ENCODE results near the gene CNTN4. TPM values are rescaled to one million over a fixed set of nuclear protein-coding genes. Genes with fewer than 3 reads are reported as not detected.

CNTN4 gene
- total and polyA plus RNA-seq, 2 experiments from 2014 or later, result 0.91 to 4.0 TPM

GRCh38 chr3:2153547-2153946 lies 54.9 kb downstream of the CNTN4 start:
- Histone ChIP-seq H3K9me2 (ENCODE audit: insufficient read depth) (no peaks in the 10 kb centered on the region), H4K20me1 (replicated peaks; ENCODE audit: insufficient read depth) (no peaks in the 10 kb centered on the region), H3F3A (replicated peaks; ENCODE audit: low read depth) (no peaks in the 10 kb centered on the region), H3K79me2 (replicated peaks; ENCODE audit: insufficient read depth) (no peaks in the 10 kb centered on the region), H3K4me3 (no peak overlapping the region), H2AFZ (no peak overlapping the region), H3K4me2 (no peak overlapping the region), H3K27ac (ENCODE audit: low read depth) (no peak overlapping the region), H3K36me3 (ENCODE audit: insufficient read depth) (no peaks in the 10 kb centered on the region), H3K4me1 (ENCODE audit: insufficient read depth) (no peaks in the 10 kb centered on the region), H3K27me3 (ENCODE audit: insufficient read depth) (no peaks in the 10 kb centered on the region)
- no peak overlapping the region for H3K27ac Mint-ChIP-seq
- TF ChIP-seq ETS1 (IDR thresholded peaks at IDR 0.05) (no peak), EZH2phosphoT487 (IDR thresholded peaks at IDR 0.05; ENCODE audit: unreplicated experiment) (no peak), JUNB (IDR thresholded peaks at IDR 0.05; ENCODE audit: unreplicated experiment) (no peak), REST (IDR thresholded peaks at IDR 0.05; ENCODE audit: unreplicated experiment) (no peak), ZNF331 (CRISPR knock-in tag; IDR thresholded peaks at IDR 0.05; ENCODE audit: low read depth) (no peak), POLR2AphosphoS5 (IDR thresholded peaks at IDR 0.05; ENCODE audit: low read depth) (no peak), STAT1 (IDR thresholded peaks at IDR 0.05; ENCODE audit: unreplicated experiment) (no peak), ZNF462 (CRISPR knock-in tag; IDR thresholded peaks at IDR 0.05) (no peak), CTCF (conservative IDR thresholded peaks at IDR 0.05; ENCODE audit: low read depth in 2 of 2) (no peak), ZNF114 (CRISPR knock-in tag; IDR thresholded peaks at IDR 0.05) (no peak), CREB1 (CRISPR knock-in tag; IDR thresholded peaks at IDR 0.05; ENCODE audit: low read depth) (no peak), NANOG (IDR thresholded peaks at IDR 0.05; ENCODE audit: borderline replicate concordance) (no peak), EZH2 (IDR thresholded peaks at IDR 0.05; ENCODE audit: low read depth, unreplicated experiment) (no peak)
- no peaks in the 10 kb centered on the region for H3K4me1 Mint-ChIP-seq
- H3K9me3 Mint-ChIP-seq, result peaks cover 18% of the 10 kb centered on the region
- H3K36me3 Mint-ChIP-seq (ENCODE audit: low read depth), result peaks cover 32% of the 10 kb centered on the region
- ATAC-seq (no peak), DNase-seq (ENCODE audit: low spot score) (no peak)
- H3K4me3 Mint-ChIP-seq, result no peak overlapping the region
- peaks cover 1% of the 10 kb centered on the region for H3K27me3 Mint-ChIP-seq (ENCODE audit: insufficient read depth, low read depth, poor library complexity)

Measured in GM23338 (cell line).